GM19438 (cell line): Measurements from ENCODE around the gene APOBEC3B.
"Not testable (repeated sequence)": the region's sequence is repeated elsewhere in the genome, so short reads cannot be mapped to it uniquely, and the experiment has no call there.

Experiments
- ATAC-seq: cut with Tn5 transposase; IDR thresholded peaks from one replicate; pipeline ENCODE4 v1.9.1; 2021; ENCODE audit warnings: low read depth; ENCODE audit not compliant: unreplicated experiment

APOBEC3B gene

GRCh38 chr22:38987171-38987895, 5.2 kb downstream of the APOBEC3B start:
- no peak for ATAC-seq

- no peak for ATAC-seq
These were observed 7.3 kb downstream of the APOBEC3B start for GRCh38 chr22:38989466-38989865.

GRCh38 chr22:38992871-38993371, 10.8 kb downstream of the APOBEC3B start:
- ATAC-seq, result not testable (repeated sequence)

GRCh38 chr22:38996105-38996504, 14.0 kb downstream of the APOBEC3B start:
- no peak for ATAC-seq

GRCh38 chr22:38997518-38997917, 15.4 kb downstream of the APOBEC3B start:
- ATAC-seq, result no peak

- ATAC-seq, result peak; percentile 84
These were observed 21.1 kb downstream of the APOBEC3B start for GRCh38 chr22:39003165-39003638.

- ATAC-seq, result no peak
These were observed 25.0 kb downstream of the APOBEC3B start for GRCh38 chr22:39007177-39007576.

GRCh38 chr22:39008271-39008850, 26.2 kb downstream of the APOBEC3B start:
- not testable (repeated sequence) for ATAC-seq

GRCh38 chr22:39010946-39011345, 28.8 kb downstream of the APOBEC3B start:
- ATAC-seq, result no peak

- no peak for ATAC-seq
These were observed 30.7 kb downstream of the APOBEC3B start for GRCh38 chr22:39012533-39013511.

GRCh38 chr22:39013561-39013941, 31.4 kb downstream of the APOBEC3B start:
- ATAC-seq, result not testable (repeated sequence)

GRCh38 chr22:39013942-39014722, 32.0 kb downstream of the APOBEC3B start, which contains the start of gene APOBEC3C:
Gene APOBEC3C, plus strand, starts transcription at chr22:39014257. Its CDS starts 106 bp downstream, at chr22:39014363.
- peak; percentile 90 for ATAC-seq

GRCh38 chr22:39014723-39015121, 32.6 kb downstream of the APOBEC3B start:
- not testable (repeated sequence) for ATAC-seq

GRCh38 chr22:39016592-39016991, 34.4 kb downstream of the APOBEC3B start:
- no peak for ATAC-seq

- ATAC-seq, result no peak
These were observed 35.6 kb downstream of the APOBEC3B start for GRCh38 chr22:39017596-39018365.

GRCh38 chr22:39020021-39020651, 38.0 kb downstream of the APOBEC3B start:
- not testable (repeated sequence) for ATAC-seq

- ATAC-seq, result no peak
These were observed 39.6 kb downstream of the APOBEC3B start for GRCh38 chr22:39021552-39022250.
